ENCODE data around the gene KISS1. TPM values are rescaled to one million over a fixed set of nuclear protein-coding genes. Genes with fewer than 3 reads are reported as not detected.

KISS1 gene
- total RNA-seq, 1 experiment from 2014 or later = not detected

GRCh38 chr1:204143276-204144041, 52.8 kb downstream of the KISS1 start:
- TF ChIP-seq, protein P1, sequence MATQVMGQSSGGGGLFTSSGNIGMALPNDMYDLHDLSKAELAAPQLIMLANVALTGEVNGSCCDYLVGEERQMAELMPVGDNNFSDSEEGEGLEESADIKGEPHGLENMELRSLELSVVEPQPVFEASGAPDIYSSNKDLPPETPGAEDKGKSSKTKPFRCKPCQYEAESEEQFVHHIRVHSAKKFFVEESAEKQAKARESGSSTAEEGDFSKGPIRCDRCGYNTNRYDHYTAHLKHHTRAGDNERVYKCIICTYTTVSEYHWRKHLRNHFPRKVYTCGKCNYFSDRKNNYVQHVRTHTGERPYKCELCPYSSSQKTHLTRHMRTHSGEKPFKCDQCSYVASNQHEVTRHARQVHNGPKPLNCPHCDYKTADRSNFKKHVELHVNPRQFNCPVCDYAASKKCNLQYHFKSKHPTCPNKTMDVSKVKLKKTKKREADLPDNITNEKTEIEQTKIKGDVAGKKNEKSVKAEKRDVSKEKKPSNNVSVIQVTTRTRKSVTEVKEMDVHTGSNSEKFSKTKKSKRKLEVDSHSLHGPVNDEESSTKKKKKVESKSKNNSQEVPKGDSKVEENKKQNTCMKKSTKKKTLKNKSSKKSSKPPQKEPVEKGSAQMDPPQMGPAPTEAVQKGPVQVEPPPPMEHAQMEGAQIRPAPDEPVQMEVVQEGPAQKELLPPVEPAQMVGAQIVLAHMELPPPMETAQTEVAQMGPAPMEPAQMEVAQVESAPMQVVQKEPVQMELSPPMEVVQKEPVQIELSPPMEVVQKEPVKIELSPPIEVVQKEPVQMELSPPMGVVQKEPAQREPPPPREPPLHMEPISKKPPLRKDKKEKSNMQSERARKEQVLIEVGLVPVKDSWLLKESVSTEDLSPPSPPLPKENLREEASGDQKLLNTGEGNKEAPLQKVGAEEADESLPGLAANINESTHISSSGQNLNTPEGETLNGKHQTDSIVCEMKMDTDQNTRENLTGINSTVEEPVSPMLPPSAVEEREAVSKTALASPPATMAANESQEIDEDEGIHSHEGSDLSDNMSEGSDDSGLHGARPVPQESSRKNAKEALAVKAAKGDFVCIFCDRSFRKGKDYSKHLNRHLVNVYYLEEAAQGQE (IDR thresholded peaks at IDR 0.05; ENCODE audit: insufficient read depth in 1 of 2, low read depth in 2 of 2, low read length in 1 of 2) = no peak
- TF ChIP-seq TCF7L2 (IDR thresholded peaks at IDR 0.05; ENCODE audit: low read depth, low read length) = no peak
- no peak for TF ChIP-seq SIN3A (IDR thresholded peaks at IDR 0.05; ENCODE audit: borderline replicate concordance, insufficient read depth, low read depth, low read length)
- no peak for TF ChIP-seq POLR2AphosphoS5 (IDR thresholded peaks at IDR 0.05; ENCODE audit: low read depth, low read length)
- TF ChIP-seq, protein P2, sequence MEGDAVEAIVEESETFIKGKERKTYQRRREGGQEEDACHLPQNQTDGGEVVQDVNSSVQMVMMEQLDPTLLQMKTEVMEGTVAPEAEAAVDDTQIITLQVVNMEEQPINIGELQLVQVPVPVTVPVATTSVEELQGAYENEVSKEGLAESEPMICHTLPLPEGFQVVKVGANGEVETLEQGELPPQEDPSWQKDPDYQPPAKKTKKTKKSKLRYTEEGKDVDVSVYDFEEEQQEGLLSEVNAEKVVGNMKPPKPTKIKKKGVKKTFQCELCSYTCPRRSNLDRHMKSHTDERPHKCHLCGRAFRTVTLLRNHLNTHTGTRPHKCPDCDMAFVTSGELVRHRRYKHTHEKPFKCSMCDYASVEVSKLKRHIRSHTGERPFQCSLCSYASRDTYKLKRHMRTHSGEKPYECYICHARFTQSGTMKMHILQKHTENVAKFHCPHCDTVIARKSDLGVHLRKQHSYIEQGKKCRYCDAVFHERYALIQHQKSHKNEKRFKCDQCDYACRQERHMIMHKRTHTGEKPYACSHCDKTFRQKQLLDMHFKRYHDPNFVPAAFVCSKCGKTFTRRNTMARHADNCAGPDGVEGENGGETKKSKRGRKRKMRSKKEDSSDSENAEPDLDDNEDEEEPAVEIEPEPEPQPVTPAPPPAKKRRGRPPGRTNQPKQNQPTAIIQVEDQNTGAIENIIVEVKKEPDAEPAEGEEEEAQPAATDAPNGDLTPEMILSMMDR (IDR thresholded peaks at IDR 0.05) = no peak
- Histone ChIP-seq H3K36me3 (ENCODE audit: control insufficient read depth, insufficient read depth, low read length) (no peaks in the 10 kb centered on the region), H3K9me3 (ENCODE audit: control insufficient read depth, insufficient read depth, low read depth, low read length) (no peaks in the 10 kb centered on the region), H3K4me1 (ENCODE audit: control insufficient read depth, insufficient read depth, low read length) (no peaks in the 10 kb centered on the region), H3K27me3 (ENCODE audit: control insufficient read depth, insufficient read depth, low read length) (no peaks in the 10 kb centered on the region), H3K27ac (ENCODE audit: low read length) (no peak overlapping the region), H3K4me3 (ENCODE audit: low read depth in 2 of 2, low read length in 2 of 2) (no peak overlapping the region)
- no peak for DNase-seq (ENCODE audit: low read depth, low spot score)
- no peak for ATAC-seq
- POLR2A ChIA-PET = no interaction called here
- no TSS peak for BruUV-seq (replicated peaks)
- CTCF ChIA-PET = no interaction called here
- in situ Hi-C loops (cut with HindIII; ENCODE audit: low pct_unique_long_range_greater_than_20kb, low sequenced_read_pairs) (loop anchor here (25.0 kb wide), 1 partner anchor 281 kb away; the partner anchor contains the start of gene SNRPE), intact Hi-C loops (cut with micrococcal nuclease; ENCODE audit: unreplicated experiment) (no loop called here)

DNA sequence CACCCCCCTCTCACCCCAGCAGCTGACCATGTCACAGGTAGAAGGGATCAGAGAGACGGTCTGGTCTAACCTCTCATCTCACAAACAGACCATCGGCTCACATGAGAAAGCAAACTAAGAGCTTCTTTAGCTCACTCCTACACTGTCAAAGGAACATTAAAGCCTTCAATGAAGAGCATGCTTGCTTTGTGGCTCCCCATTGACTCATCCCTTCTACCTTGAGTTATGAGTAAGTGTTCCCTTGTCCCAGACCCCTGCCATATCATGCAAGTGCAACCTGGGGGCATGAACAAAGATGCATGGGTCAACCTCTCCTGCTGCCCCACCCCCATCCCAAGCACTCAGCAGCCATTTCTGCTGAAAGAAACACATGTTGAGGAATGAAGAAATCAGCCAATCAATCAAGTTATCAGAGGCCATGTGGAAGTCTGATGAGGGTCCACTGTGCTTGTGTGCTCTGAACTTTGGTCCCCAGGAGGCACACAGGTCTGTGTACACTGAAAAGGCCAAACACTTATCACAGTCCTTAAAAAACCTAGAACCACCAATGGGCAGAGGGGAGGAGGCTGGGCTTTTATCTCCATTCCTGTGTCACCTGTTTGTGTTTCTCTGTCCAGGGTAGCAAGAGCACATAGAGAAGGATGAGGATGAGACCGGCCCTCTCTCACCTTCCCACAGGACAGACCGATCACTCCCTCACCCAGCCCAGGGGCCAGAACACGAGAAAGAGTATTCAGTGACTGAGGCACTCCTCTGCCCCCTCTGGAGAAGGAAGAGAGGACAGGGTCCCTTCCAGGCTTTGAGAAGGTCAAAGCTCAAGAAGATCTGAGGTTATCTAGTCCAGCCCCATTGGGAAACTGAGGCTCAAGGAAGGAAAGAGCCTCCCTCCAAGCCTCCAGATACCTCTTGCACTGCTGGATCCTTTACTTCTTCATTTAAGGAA, 54.0 kb downstream of the KISS1 start:
- no peaks in the 10 kb centered on the region for H3K27me3 ChIP-seq (ENCODE audit: control insufficient read depth, insufficient read depth, low read length)
- H3K9me3 ChIP-seq (ENCODE audit: control insufficient read depth, insufficient read depth, low read depth, low read length) = no peaks in the 10 kb centered on the region
- ChIA-PET POLR2A (no interaction called here), CTCF (interaction anchor here (0.6 kb wide), 1 partner anchor 919 kb away, joined by 3 read pairs; no protein-coding TSS in a partner anchor)
- H3K36me3 ChIP-seq (ENCODE audit: control insufficient read depth, insufficient read depth, low read length) = no peaks in the 10 kb centered on the region
- H3K4me3 ChIP-seq (ENCODE audit: low read depth in 2 of 2, low read length in 2 of 2) = no peak overlapping the region
- no peaks in the 10 kb centered on the region for H3K4me1 ChIP-seq (ENCODE audit: control insufficient read depth, insufficient read depth, low read length)
- BruUV-seq (replicated peaks) = no TSS peak
- TF ChIP-seq POLR2AphosphoS5 (IDR thresholded peaks at IDR 0.05; ENCODE audit: low read depth, low read length) (no peak), TCF7L2 (IDR thresholded peaks at IDR 0.05; ENCODE audit: low read depth, low read length) (no peak), SIN3A (IDR thresholded peaks at IDR 0.05; ENCODE audit: borderline replicate concordance, insufficient read depth, low read depth, low read length) (no peak)
- TF ChIP-seq, protein P1 (IDR thresholded peaks at IDR 0.05; ENCODE audit: insufficient read depth in 1 of 2, low read depth in 2 of 2, low read length in 1 of 2) = no peak
- TF ChIP-seq, protein P2 (IDR thresholded peaks at IDR 0.05) = no peak
- intact Hi-C loops (cut with micrococcal nuclease; ENCODE audit: unreplicated experiment) (no loop called here), in situ Hi-C loops (cut with HindIII; ENCODE audit: low pct_unique_long_range_greater_than_20kb, low sequenced_read_pairs) (loop anchor here (25.0 kb wide), 1 partner anchor 280 kb away; the partner anchor contains the start of gene SNRPE)
- H3K27ac ChIP-seq (ENCODE audit: low read length) = no peak overlapping the region
- DNase-seq (ENCODE audit: low read depth, low spot score) (no peak), ATAC-seq (no peak)

Data from Panc1 (cell line).